KMS-11 (cell line): ENCODE measurements around the gene PRKG1.

Experiments
- H2AFZ ChIP-seq: fragments of 200-600 bp; sonication (generic); 2 replicates; pipeline ENCODE4 v1.6.1; 2016; ENCODE audit warnings: antibody characterized with exemption, mixed run types, low read depth
- H3K27ac ChIP-seq: fragments of 200-600 bp; sonication (generic); 2 replicates; pipeline ENCODE4 v1.6.1; 2016; ENCODE audit warnings: mild to moderate bottlenecking, mixed run types
- H3K27me3 ChIP-seq: fragments of 200-600 bp; sonication (generic); 2 replicates; pipeline ENCODE4 v1.6.1; 2017; ENCODE audit warnings: mild to moderate bottlenecking, low read depth, mixed run types, moderate library complexity; ENCODE audit not compliant: insufficient read depth
- H3K36me3 ChIP-seq: fragments of 200-600 bp; sonication (generic); 2 replicates; pipeline ENCODE4 v1.6.1; 2017; ENCODE audit warnings: mild to moderate bottlenecking, mixed run types; ENCODE audit not compliant: insufficient read depth
- H3K4me1 ChIP-seq: fragments of 200-600 bp; sonication (generic); 2 replicates; pipeline ENCODE4 v1.6.1; 2016; ENCODE audit warnings: mild to moderate bottlenecking, low read depth, mixed run types; ENCODE audit not compliant: poor library complexity, severe bottlenecking
- H3K4me2 ChIP-seq: fragments of 200-600 bp; sonication (generic); 2 replicates; pipeline ENCODE4 v1.7.0; 2016; ENCODE audit warnings: mild to moderate bottlenecking, mixed run types
- H3K4me3 ChIP-seq: fragments of 200-600 bp; sonication (generic); IDR thresholded peaks from 2 replicates; pipeline ENCODE4 v1.6.1; 2017; ENCODE audit warnings: low read depth, low read length, mixed read lengths; ENCODE audit not compliant: insufficient read depth
- H3K79me2 ChIP-seq: fragments of 200-600 bp; sonication (generic); 2 replicates; pipeline ENCODE4 v1.6.1; 2016; ENCODE audit warnings: low read depth, mixed run types; ENCODE audit not compliant: insufficient read depth
- H3K9ac ChIP-seq: fragments of 200-600 bp; sonication (generic); 2 replicates; pipeline ENCODE4 v1.6.1; 2016; ENCODE audit warnings: mild to moderate bottlenecking, mixed run types
- H4K20me1 ChIP-seq: fragments of 200-600 bp; sonication (generic); 2 replicates; pipeline ENCODE4 v1.6.1; 2016; ENCODE audit warnings: mild to moderate bottlenecking, mixed run types; ENCODE audit not compliant: insufficient read depth
- TF ChIP-seq, protein P1 (sequence below): fragments of 200-600 bp; sonication (generic); conservative IDR thresholded peaks from 2 replicates; pipeline ENCODE4 v1.6.1; 2017; ENCODE audit warnings: low read depth, mild to moderate bottlenecking, antibody characterized with exemption, low read length, moderate library complexity, mixed read lengths

Gene PRKG1

DNA sequence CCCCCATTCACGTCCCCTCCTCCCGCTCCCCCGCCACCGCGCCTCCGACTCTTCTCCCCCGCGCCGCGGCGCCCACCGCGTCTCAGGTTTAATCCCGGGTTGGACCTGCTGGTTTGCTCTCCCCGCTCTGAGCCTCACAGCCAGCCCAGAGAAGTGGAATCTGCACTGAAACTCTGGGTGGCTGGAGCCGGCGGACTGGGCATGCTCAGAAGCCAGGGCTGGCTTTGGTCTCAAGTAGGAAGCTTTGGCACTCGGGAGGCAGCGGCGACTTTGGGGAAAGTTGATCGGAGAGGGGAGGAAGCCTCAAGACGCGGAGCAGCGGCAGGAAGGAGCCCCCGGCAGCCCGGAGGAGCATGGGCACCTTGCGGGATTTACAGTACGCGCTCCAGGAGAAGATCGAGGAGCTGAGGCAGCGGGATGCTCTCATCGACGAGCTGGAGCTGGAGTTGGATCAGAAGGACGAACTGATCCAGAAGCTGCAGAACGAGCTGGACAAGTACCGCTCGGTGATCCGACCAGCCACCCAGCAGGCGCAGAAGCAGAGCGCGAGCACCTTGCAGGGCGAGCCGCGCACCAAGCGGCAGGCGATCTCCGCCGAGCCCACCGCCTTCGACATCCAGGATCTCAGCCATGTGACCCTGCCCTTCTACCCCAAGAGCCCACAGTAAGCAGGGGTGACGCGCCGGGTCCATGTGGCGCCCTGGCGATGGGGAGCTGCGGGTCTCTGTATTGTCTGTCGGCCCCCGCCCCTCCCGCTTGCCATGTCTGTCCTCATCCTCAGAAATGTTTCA lies at the start of gene PRKG1:
TSS of gene PRKG1 (plus strand) at position 250 of the 791 bp plus-strand sequence.
- H3K36me3 ChIP-seq = no peaks in the 10 kb centered on the region
- TF ChIP-seq, protein P1, sequence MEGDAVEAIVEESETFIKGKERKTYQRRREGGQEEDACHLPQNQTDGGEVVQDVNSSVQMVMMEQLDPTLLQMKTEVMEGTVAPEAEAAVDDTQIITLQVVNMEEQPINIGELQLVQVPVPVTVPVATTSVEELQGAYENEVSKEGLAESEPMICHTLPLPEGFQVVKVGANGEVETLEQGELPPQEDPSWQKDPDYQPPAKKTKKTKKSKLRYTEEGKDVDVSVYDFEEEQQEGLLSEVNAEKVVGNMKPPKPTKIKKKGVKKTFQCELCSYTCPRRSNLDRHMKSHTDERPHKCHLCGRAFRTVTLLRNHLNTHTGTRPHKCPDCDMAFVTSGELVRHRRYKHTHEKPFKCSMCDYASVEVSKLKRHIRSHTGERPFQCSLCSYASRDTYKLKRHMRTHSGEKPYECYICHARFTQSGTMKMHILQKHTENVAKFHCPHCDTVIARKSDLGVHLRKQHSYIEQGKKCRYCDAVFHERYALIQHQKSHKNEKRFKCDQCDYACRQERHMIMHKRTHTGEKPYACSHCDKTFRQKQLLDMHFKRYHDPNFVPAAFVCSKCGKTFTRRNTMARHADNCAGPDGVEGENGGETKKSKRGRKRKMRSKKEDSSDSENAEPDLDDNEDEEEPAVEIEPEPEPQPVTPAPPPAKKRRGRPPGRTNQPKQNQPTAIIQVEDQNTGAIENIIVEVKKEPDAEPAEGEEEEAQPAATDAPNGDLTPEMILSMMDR = no peak
- H3K4me2 ChIP-seq = peak within 1 kb of the TSS; percentile 84

DNA sequence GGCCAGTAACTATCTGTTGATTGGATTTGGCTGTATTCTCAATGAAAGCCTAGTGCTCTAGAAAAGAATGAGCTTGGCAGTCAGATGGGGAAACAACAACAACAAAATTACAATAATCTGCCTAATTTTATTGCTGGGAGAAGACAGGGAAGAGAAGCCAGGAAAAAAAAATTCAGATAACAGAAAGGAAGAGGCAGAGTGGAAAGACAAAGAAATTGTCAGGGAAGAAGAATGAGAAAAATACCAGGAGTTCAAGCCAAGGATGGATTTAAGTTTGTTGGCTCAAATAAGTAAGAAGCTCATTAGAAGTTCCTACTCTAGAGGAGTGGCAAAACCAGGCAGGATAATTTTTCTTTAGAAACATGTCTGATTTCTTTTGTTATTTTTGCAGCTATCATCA lies 45.9 kb upstream of the PRKG1 start:
- Histone ChIP-seq H4K20me1 (no peaks in the 10 kb centered on the region), H3K27me3 (no peaks in the 10 kb centered on the region), H3K4me1 (no peaks in the 10 kb centered on the region), H3K27ac (no peak overlapping the region), H2AFZ (no peak overlapping the region), H3K4me2 (no peak overlapping the region), H3K9ac (no peak overlapping the region), H3K4me3 (no peak overlapping the region), H3K36me3 (no peaks in the 10 kb centered on the region), H3K79me2 (no peaks in the 10 kb centered on the region)
- TF ChIP-seq, protein P1 = no peak

More for the DNA sequence above, at the start of gene PRKG1:
- Histone ChIP-seq H3K79me2 (no peaks in the 10 kb centered on the region), H3K9ac (peak within 1 kb of the TSS; percentile 46; the same call in 1 of the 2 replicates), H3K4me1 (peaks cover 8% of the 10 kb centered on the region), H2AFZ (peak within 1 kb of the TSS; percentile 92), H3K27ac (no peak within 1 kb of the TSS), H3K4me3 (no peak within 1 kb of the TSS), H4K20me1 (no peaks in the 10 kb centered on the region), H3K27me3 (no peaks in the 10 kb centered on the region)

DNA sequence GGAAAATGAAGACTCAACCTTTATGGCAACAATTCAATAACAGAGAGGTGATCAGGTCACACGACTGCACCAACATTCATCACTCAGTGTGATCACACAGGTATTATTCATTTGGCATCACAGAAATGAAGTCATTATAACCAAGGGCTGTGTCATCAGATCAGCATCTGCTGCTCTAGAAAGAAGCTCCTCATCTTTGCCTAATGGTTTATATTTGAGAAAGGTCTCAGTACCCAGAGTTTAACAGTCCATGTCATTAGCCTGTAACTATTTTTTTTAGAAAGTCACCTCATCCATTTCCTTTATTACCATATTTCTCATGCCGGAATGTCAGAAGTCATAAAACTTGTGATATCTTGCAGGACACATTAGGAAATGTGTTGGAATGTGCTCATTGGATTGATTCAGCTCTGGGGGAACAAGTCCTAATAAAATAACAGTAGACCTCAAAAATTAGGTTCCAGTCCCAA lies 45.1 kb upstream of the PRKG1 start:
- Histone ChIP-seq H3K4me2 (no peak overlapping the region), H3K27me3 (no peaks in the 10 kb centered on the region), H3K4me1 (no peaks in the 10 kb centered on the region), H3K27ac (no peak overlapping the region), H3K4me3 (no peak overlapping the region), H3K9ac (no peak overlapping the region), H3K79me2 (no peaks in the 10 kb centered on the region), H4K20me1 (no peaks in the 10 kb centered on the region), H2AFZ (no peak overlapping the region), H3K36me3 (no peaks in the 10 kb centered on the region)
- TF ChIP-seq, protein P1 = no peak

DNA sequence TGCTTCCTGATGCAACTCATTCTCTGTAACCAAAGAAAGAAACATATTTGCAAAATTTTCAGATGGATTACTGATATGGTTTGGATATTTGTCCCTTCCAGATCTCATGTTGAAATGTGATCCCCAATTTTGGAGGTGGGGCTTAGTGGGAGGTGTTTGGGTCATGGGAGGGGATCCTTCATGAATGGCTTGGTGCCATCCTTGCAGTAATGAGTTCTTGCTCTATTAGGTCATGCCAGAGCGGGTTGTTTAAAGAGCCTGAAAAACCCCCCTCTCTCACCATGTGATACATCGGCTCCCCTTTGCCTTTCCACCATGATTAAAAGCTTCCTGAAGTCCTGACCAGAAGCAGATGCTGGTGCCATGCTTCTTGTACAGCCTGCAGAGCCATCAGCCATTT lies 43.8 kb upstream of the PRKG1 start:
- Histone ChIP-seq H3K27me3 (no peaks in the 10 kb centered on the region), H3K36me3 (no peaks in the 10 kb centered on the region), H3K79me2 (no peaks in the 10 kb centered on the region), H2AFZ (no peak overlapping the region), H3K4me3 (no peak overlapping the region), H4K20me1 (no peaks in the 10 kb centered on the region), H3K9ac (no peak overlapping the region), H3K4me2 (no peak overlapping the region), H3K4me1 (no peaks in the 10 kb centered on the region), H3K27ac (no peak overlapping the region)
- TF ChIP-seq, protein P1 = no peak
